Esophagus squamous epithelium (tissue), 4 donors: ENCODE data around the gene SLC12A2.

Experiments used
- CTCF ChIP-seq, 6 experiments: fragments of 450-650 bp in 4 of 6; fragments of 200-600 bp in 2 of 6; sonication (generic) in 2 of 6; IDR thresholded peaks; one replicate each; pipeline ENCODE4 v1.5.1; 2016 to 2019; ENCODE audit warnings: antibody characterized with exemption in 6 of 6, mild to moderate bottlenecking in 4 of 6, moderate library complexity in 4 of 6
- POLR2A ChIP-seq, 4 donors: fragments of 450-650 bp; IDR thresholded peaks; one replicate each; pipeline ENCODE4 v1.6.1; 2017; ENCODE audit warnings: antibody characterized with exemption in 4 of 4, mild to moderate bottlenecking in 4 of 4, moderate library complexity in 3 of 4

- TF ChIP-seq CTCF (IDR thresholded peaks at IDR 0.05) (no peak), POLR2A (IDR thresholded peaks at IDR 0.05) (no peak)
Measured at GRCh38 chr5:128092144-128092543, 8.6 kb downstream of the SLC12A2 start.
